B cell (primary cell): Measurements from ENCODE around the gene PLEKHM3. TPM values are rescaled to one million over a fixed set of nuclear protein-coding genes. Genes with fewer than 3 reads are reported as not detected.

Experiments
- ATAC-seq: fragments of 200-7000 bp; cut with Tn5 transposase; one replicate; pipeline ENCODE4 v1.10.0; 2021; ENCODE audit warnings: low read depth, mild to moderate bottlenecking, moderate number of reproducible peaks, moderate library complexity
- CTCF ChIA-PET: fragments of 350-600 bp; sonication (Branson Sonifier 250); formaldehyde crosslinking; loops from one replicate; lab custom pipeline; 2021; ENCODE audit warnings: antibody characterized with exemption, inconsistent platforms; lab: Charles Lee
- POLR2A ChIA-PET: fragments of 350-600 bp; sonication (Branson Sonifier 250); formaldehyde crosslinking; loops from one replicate; lab custom pipeline; 2021; ENCODE audit warnings: antibody characterized with exemption; lab: Charles Lee
- DNase-seq: peaks from one replicate; pipeline ENCODE4 v3.0.0; 2013
- H2AFZ ChIP-seq: 2 replicates; pipeline ENCODE4 v1.6.1; 2012; ENCODE audit warnings: mild to moderate bottlenecking, low read depth, low read length; ENCODE audit not compliant: insufficient read depth, poor library complexity, severe bottlenecking
- H3K27ac ChIP-seq, 2 donors: 1 replicate in 1 of 2; 2 replicates in 1 of 2; pipeline ENCODE4 v1.5.1; 2012 to 2013; ENCODE audit warnings: low read length in 2 of 2, mild to moderate bottlenecking in 2 of 2, moderate library complexity in 1 of 2
- H3K27me3 ChIP-seq, 4 experiments: fragments of 200-600 bp in 1 of 4; sonication (generic) in 1 of 4; replicated peaks in 1 of 4; 1 replicate in 2 of 4; 2 replicates in 2 of 4; pipeline versions ENCODE4 v1.6.1 to v1.7.0; 2013 to 2016; ENCODE audit warnings: low read length in 3 of 4, mild to moderate bottlenecking in 2 of 4, mixed read lengths in 1 of 4, moderate library complexity in 1 of 4; ENCODE audit not compliant: insufficient read depth in 4 of 4, control insufficient read depth in 3 of 4; ENCODE audit errors: control extremely low read depth in 1 of 4
- H3K36me3 ChIP-seq, 2 experiments: replicated peaks in 1 of 2; 1 replicate in 1 of 2; 2 replicates in 1 of 2; pipeline versions ENCODE4 v1.6.1 to v1.7.1; 2013; ENCODE audit warnings: low read length in 1 of 2; ENCODE audit not compliant: insufficient read depth in 2 of 2, control insufficient read depth in 1 of 2; ENCODE audit errors: control extremely low read depth in 1 of 2, extremely low read depth in 1 of 2
- H3K4me1 ChIP-seq, 2 donors: fragments of 200-600 bp in 1 of 2; sonication (generic) in 1 of 2; 1 replicate in 1 of 2; 2 replicates in 1 of 2; pipeline versions ENCODE4 v1.5.1 to v1.6.1; 2013 to 2017; ENCODE audit warnings: low read length in 2 of 2; ENCODE audit not compliant: control insufficient read depth in 2 of 2, insufficient read depth in 2 of 2
- H3K4me2 ChIP-seq: replicated peaks from 2 replicates; pipeline ENCODE3; 2012; ENCODE audit warnings: mild to moderate bottlenecking, low read depth, low read length; ENCODE audit not compliant: poor library complexity, severe bottlenecking
- H3K4me3 ChIP-seq, 5 experiments: fragments of 200-600 bp in 1 of 5; sonication (generic) in 1 of 5; 1 replicate in 3 of 5; 2 replicates in 2 of 5; pipeline versions ENCODE4 v1.5.1 to v1.7.0; 2011 to 2016; ENCODE audit warnings: low read length in 4 of 5, mild to moderate bottlenecking in 4 of 5, low read depth in 2 of 5, control low read depth in 1 of 5, moderate library complexity in 1 of 5; ENCODE audit not compliant: insufficient read depth in 1 of 5; ENCODE audit errors: control extremely low read depth in 1 of 5, extremely low read depth in 1 of 5
- H3K79me2 ChIP-seq: fragments of 200-600 bp; sonication (generic); one replicate; pipeline ENCODE4 v1.6.0; 2016; ENCODE audit warnings: low read length; ENCODE audit not compliant: control insufficient read depth, insufficient read depth
- H3K9ac ChIP-seq: fragments of 200-600 bp; sonication (generic); 2 replicates; pipeline ENCODE4 v1.6.1; 2017; ENCODE audit warnings: mild to moderate bottlenecking, low read length, moderate library complexity
- H3K9me3 ChIP-seq, 3 donors: one replicate each; pipeline versions ENCODE4 v1.6.1 to v1.7.1; 2013; ENCODE audit warnings: low read length in 2 of 3; ENCODE audit not compliant: control insufficient read depth in 2 of 3, insufficient read depth in 1 of 3; ENCODE audit errors: control extremely low read depth in 1 of 3
- H4K20me1 ChIP-seq: 2 replicates; pipeline ENCODE4 v1.6.0; 2012; ENCODE audit warnings: mild to moderate bottlenecking, low read length; ENCODE audit not compliant: insufficient read depth, control insufficient read depth, poor library complexity, severe bottlenecking
- H3K27ac Mint-ChIP-seq: one replicate; pipeline ENCODE4 v1.8.0; 2021; ENCODE audit warnings: mixed read lengths
- H3K27me3 Mint-ChIP-seq: one replicate; pipeline ENCODE4 v1.8.0; 2021; ENCODE audit warnings: mixed read lengths
- H3K4me1 Mint-ChIP-seq: one replicate; pipeline ENCODE4 v1.8.0; 2021; ENCODE audit warnings: mixed read lengths
- H3K4me3 Mint-ChIP-seq: one replicate; pipeline ENCODE4 v1.8.0; 2021; ENCODE audit warnings: mixed read lengths
- H3K9me3 Mint-ChIP-seq: one replicate; pipeline ENCODE4 v1.8.0; 2022; ENCODE audit warnings: mixed read lengths; ENCODE audit not compliant: insufficient read depth
- EZH2 ChIP-seq: IDR thresholded peaks from 2 replicates; pipeline ENCODE4 v1.6.1; 2012; ENCODE audit warnings: borderline replicate concordance, low read depth, mild to moderate bottlenecking, moderate library complexity, low read length; ENCODE audit not compliant: insufficient read depth, poor library complexity, severe bottlenecking
- WGBS: methylation state at CpG from one replicate; pipeline ENCODE4 v1.1.5; 2013; ENCODE audit warnings: missing lambda C conversion rate; ENCODE audit not compliant: insufficient coverage; 5-methylcytosine and 5-hydroxymethylcytosine counted together
- intact Hi-C: fragments of 100-400 bp; cut with micrococcal nuclease; formaldehyde crosslinking; loops from one replicate; pipeline ENCODE4 v1.10.0; 2022
- polyA plus RNA-seq: library from polyadenylated mRNA; depleted of rRNA; stranded (reverse); fragments of >200 nt; gene quantifications from 2 replicates; pipeline ENCODE4 v1.2.3, GENCODE V29; 2012
- total RNA-seq, 2 donors: library from RNA; stranded (reverse); fragments of 120-200 nt in 1 of 2; gene quantifications; 1 replicate in 1 of 2; 2 replicates in 1 of 2; pipeline versions ENCODE4 v1.2.3 to v1.2.4, GENCODE V29; 2013 to 2022
- TF ChIP-seq, protein P1 (sequence below): fragments of 200-600 bp; IDR thresholded peaks from one replicate; pipeline ENCODE4 v1.8.0; 2022; ENCODE audit warnings: antibody characterized with exemption, mild to moderate bottlenecking

The PLEKHM3 gene
- total and polyA plus RNA-seq, 2 donors (not counting 1 experiment from before 2014, with no cell fraction given), result 4.0 to 17.7 TPM

DNA sequence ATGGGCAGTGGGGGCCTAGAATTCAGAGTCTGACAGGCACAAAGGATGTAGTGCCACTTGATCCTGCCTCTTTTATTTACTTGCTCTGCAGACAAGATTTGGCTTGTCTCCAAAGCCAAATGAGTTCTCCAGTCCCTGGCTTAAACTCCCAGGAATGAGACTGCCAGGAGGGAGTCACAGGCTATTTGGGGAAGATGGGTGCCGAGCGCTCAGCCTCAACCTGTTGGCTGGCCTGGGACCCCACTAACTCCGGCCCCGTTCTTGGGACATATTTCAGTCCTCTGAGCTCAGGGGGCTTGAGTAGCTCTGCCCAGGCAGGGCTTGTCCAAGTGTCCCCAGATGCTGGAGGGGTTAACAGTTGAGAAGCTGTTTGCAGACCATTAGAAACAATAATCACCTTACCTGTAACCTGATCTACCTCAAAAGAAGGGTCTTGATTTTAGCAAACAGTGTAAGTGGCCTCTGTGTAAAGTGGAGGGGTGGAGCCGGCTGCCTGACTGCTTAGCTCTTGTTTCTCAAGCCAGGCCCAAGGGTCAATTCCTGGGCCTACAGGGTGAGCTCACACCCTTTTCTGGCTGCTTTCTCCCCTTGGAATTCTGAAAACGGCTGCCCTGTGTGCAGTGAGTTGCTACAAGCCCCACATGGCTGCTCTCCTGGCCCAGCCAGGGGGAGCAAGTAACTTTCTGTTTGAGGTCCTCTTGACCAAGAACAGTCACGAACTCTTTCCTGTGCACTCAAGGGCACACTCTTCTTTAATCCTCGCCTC lies 228.6 kb downstream of the PLEKHM3 start:
- ChIA-PET POLR2A (no interaction called here), CTCF (interaction anchor here (1.3 kb wide), 1 partner anchor 51 kb away, joined by 3 read pairs; no protein-coding TSS in a partner anchor)
- Histone ChIP-seq H3K9me3 (no peaks in the 10 kb centered on the region), H3K79me2 (no peaks in the 10 kb centered on the region), H4K20me1 (no peaks in the 10 kb centered on the region), H3K9ac (no peak overlapping the region), H3K36me3 (no peaks in the 10 kb centered on the region), H3K27me3 (peaks cover 0 to 3% (median 0%) of the 10 kb centered on the region in 4 experiments), H2AFZ (no peak overlapping the region), H3K4me2 (no peak overlapping the region), H3K4me1 (no peaks in the 10 kb centered on the region), H3K27ac (no peak overlapping the region), H3K4me3 (no peak overlapping the region)
- no peak for TF ChIP-seq EZH2
- TF ChIP-seq, protein P1, sequence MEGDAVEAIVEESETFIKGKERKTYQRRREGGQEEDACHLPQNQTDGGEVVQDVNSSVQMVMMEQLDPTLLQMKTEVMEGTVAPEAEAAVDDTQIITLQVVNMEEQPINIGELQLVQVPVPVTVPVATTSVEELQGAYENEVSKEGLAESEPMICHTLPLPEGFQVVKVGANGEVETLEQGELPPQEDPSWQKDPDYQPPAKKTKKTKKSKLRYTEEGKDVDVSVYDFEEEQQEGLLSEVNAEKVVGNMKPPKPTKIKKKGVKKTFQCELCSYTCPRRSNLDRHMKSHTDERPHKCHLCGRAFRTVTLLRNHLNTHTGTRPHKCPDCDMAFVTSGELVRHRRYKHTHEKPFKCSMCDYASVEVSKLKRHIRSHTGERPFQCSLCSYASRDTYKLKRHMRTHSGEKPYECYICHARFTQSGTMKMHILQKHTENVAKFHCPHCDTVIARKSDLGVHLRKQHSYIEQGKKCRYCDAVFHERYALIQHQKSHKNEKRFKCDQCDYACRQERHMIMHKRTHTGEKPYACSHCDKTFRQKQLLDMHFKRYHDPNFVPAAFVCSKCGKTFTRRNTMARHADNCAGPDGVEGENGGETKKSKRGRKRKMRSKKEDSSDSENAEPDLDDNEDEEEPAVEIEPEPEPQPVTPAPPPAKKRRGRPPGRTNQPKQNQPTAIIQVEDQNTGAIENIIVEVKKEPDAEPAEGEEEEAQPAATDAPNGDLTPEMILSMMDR, result no peak
- 88% methylated on average over 7 of the region's 8 CpGs for WGBS
- DNase-seq, result no peak
- Mint-ChIP-seq H3K4me1 (no peaks in the 10 kb centered on the region), H3K9me3 (no peaks in the 10 kb centered on the region), H3K4me3 (no peak overlapping the region), H3K27ac (no peak overlapping the region), H3K27me3 (peaks cover 14% of the 10 kb centered on the region)
- intact Hi-C loops, result no loop called here
- ATAC-seq, result no peak

DNA sequence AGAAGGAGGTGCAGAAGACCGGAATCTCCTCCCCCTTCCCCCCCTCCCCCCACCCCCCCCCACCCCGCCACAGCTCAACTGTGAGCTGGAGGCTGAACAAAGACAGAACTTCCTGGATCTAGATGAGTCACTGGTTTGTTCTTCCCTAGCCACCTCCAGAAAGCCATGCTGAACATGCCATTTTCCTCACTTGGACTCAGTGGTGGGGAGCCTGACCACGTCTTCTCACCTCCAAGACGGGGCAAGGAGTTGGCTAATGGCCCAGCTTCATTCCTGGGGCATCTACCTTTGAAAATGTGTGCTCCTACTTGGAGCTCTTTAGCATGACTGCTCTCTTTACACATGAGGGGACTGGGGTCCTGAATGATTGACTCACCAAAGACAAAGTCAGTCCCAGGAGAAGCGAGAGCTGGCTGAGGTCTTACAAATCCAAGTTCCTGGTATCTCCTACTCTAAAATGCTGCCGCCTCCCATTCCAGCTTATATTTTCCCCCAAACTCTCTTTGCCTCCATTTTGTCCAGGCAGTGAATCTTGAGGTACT lies 233.0 kb downstream of the PLEKHM3 start:
- no peaks in the 10 kb centered on the region for H3K9me3 Mint-ChIP-seq
- Histone ChIP-seq H3K27me3 (peaks cover 0 to 5% (median 0%) of the 10 kb centered on the region in 4 experiments), H3K4me2 (no peak overlapping the region), H3K79me2 (no peaks in the 10 kb centered on the region), H3K4me1 (no peaks in the 10 kb centered on the region), H3K36me3 (no peaks in the 10 kb centered on the region), H3K9ac (no peak overlapping the region), H4K20me1 (no peaks in the 10 kb centered on the region), H3K9me3 (no peaks in the 10 kb centered on the region), H3K27ac (no peak overlapping the region), H2AFZ (no peak overlapping the region), H3K4me3 (no peak overlapping the region)
- intact Hi-C loops, result no loop called here
- H3K27ac Mint-ChIP-seq, result no peak overlapping the region
- ChIA-PET CTCF (no interaction called here), POLR2A (no interaction called here)
- ATAC-seq, result no peak
- TF ChIP-seq EZH2, result no peak
- TF ChIP-seq, protein P1, result no peak
- no peak for DNase-seq
- WGBS, result 77% methylated on average over 3 of the region's 6 CpGs
- H3K4me3 Mint-ChIP-seq, result no peak overlapping the region
- no peaks in the 10 kb centered on the region for H3K4me1 Mint-ChIP-seq
- peaks cover 25% of the 10 kb centered on the region for H3K27me3 Mint-ChIP-seq
